ENCODE data around the gene FLYWCH1. TPM values are rescaled to one million over a fixed set of nuclear protein-coding genes. Genes with fewer than 3 reads are reported as not detected.

Gene FLYWCH1
- total RNA-seq, 1 donor from 2014 or later = 74.3 TPM

DNA sequence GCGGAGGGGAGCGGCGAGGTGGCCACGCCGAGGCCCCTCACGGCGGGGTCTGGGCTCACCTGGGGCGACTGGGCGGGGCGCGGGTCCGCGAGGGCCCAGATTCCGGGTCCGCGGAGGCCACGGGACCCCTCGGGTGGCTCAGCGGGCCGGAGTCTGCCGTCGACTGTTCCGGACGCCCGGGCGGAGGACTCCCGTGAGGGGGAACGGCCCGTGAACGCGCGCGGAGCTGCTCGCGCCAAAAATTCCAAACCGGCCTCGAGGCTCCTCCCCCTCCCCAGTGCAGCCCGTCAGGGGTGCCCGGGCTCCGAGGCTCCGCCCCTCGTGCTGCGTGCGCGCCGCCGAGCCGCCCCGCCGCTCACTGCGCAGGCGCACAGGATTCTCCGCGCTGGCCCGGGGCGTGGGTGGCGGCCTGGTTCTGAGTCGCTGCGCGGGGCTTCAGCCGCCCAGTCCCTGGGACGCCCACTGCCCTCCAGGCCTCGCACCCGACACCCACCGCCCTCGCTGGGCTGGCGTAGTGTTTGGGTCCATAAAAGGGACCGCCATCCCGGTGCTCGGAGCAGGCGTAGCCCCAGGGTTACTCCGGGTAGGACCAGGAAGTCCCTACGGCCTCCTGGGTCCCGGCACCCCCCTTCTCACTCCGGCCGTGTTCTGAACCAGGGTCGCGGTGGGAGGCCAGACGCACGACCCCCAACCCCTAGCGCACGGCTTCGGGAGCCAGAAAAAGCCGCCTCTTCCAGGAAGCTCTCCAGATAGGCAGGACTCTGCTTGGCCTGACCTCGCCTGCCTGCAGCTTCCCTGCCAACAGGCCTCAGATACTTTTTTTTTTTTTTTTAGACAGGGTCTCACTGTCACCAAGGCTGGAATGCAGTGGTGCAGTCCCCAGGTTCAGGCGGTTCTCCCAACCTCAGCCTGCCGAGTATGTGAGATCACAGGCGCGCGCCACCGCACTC is 68.8 kb downstream of the FLYWCH1 start, which contains the start of gene PKMYT1:
TSS of gene PKMYT1 (minus strand) at position 220 of the 950 bp plus-strand sequence. CDS start 789 bp downstream, outside the sequence.
- intact Hi-C loops (cut with micrococcal nuclease) = loop anchor here (1.0 kb wide), 3 partner anchors 11 to 69 kb away; partner anchors contain the start of genes FLYWCH1, PAQR4 and THOC6

- intact Hi-C loops (cut with micrococcal nuclease) = no loop called here
Measured at GRCh38 chr16:2981177-2981898, 69.6 kb downstream of the FLYWCH1 start.

GRCh38 chr16:2981899-2982250 is 70.1 kb downstream of the FLYWCH1 start:
- intact Hi-C loops (cut with micrococcal nuclease) = no loop called here

- intact Hi-C loops (cut with micrococcal nuclease) = no loop called here
Measured at GRCh38 chr16:2982402-2982801, 70.7 kb downstream of the FLYWCH1 start.

GRCh38 chr16:2983706-2984136 is 72.0 kb downstream of the FLYWCH1 start:
- intact Hi-C loops (cut with micrococcal nuclease) = loop anchor here (2.0 kb wide), 1 partner anchor 19 kb away; no protein-coding TSS in a partner anchor

GRCh38 chr16:2985462-2985861 is 73.7 kb downstream of the FLYWCH1 start:
- intact Hi-C loops (cut with micrococcal nuclease) = loop anchor here (2.0 kb wide), 1 partner anchor 17 kb away; no protein-coding TSS in a partner anchor

- intact Hi-C loops (cut with micrococcal nuclease) = loop anchor here (2.0 kb wide), 1 partner anchor 17 kb away; no protein-coding TSS in a partner anchor
Measured at GRCh38 chr16:2985893-2986355, 74.2 kb downstream of the FLYWCH1 start.

GRCh38 chr16:2986623-2987188 is 75.0 kb downstream of the FLYWCH1 start:
- intact Hi-C loops (cut with micrococcal nuclease) = no loop called here

DNA sequence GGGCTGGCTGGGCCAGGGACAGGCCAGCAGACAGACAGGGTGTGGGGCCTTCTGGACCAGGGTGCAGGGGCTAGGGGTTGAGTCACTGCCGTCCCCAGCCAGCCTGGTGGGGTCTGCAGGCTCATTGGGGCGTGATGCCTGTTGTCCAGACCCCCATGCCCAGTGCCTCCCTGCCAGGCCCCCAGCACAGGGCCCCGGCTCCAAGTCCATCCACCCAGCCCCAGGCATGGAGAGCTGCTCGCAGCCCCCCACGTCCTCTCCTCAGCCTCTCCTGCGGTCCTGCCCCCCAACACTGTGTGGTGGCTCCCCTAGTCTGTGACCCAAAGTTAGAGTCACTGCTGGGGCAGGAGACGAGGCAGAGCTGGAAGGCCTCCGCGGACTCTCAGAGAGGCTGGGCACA is 75.6 kb downstream of the FLYWCH1 start:
- intact Hi-C loops (cut with micrococcal nuclease) = no loop called here

- intact Hi-C loops (cut with micrococcal nuclease) = no loop called here
Measured at GRCh38 chr16:2987833-2988232, 76.1 kb downstream of the FLYWCH1 start.

DNA sequence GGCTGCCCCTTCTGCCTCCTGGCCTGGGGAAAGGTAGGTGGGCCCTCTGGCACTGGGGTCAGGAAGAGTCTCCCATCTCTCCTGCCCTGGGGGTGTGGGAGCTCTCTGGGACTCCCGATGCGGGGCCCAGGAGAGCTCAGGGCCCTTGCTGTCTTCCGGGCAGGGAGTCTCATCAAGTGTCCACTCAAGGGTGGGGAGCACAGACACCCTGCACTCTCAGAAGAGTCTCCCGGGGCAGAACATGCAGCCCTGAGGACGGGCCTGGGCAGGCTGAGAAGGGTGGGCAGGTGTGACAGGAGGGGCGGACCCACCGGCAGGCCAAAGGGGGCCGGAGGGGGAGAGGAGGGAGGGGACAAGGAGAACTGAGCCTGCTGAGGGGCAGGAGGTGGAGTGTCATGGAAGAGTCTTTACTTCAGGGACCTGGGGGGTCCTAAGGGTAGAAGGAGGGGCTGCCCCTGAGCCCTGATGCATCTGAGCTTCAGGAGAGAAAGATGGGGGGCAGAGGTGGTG is 76.9 kb downstream of the FLYWCH1 start:
- intact Hi-C loops (cut with micrococcal nuclease) = no loop called here

GRCh38 chr16:2990891-2991290 is 79.2 kb downstream of the FLYWCH1 start:
- intact Hi-C loops (cut with micrococcal nuclease) = no loop called here

- intact Hi-C loops (cut with micrococcal nuclease) = no loop called here
Measured at GRCh38 chr16:2991566-2992261, 80.0 kb downstream of the FLYWCH1 start.

DNA sequence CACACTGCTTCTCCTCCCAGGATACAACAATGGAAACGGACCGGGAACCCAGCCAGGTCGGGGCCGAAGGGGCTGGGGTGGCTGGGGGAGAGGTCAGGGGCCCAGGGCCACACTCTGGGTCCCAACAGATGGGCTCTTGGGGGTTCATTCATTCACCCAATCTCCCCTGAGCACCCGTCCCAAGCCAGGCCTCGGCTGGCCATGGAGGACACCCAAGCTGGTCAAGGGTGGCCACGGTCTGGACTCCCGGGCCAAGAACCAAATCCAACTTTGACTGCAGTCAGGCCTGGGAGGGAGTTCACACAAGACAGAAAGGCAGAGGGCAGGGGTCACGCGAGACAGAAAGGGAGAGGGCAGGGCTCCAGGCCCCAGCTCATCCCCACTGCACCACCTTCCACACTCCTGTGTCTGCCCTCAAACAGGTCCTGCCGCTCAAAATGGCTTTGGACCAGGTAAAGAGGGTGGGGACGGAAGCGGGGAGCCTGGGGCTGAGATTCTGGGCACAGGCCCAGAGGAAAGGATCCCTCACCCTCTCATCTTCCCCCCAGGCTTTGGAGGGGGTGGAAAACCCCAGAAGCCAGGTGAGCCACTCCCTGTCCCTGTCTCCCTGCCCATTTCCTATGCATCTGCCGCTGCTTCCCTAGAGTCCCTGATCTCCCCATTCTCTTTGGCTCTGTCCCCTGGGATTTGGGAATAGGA is 80.8 kb downstream of the FLYWCH1 start:
- intact Hi-C loops (cut with micrococcal nuclease) = no loop called here

DNA sequence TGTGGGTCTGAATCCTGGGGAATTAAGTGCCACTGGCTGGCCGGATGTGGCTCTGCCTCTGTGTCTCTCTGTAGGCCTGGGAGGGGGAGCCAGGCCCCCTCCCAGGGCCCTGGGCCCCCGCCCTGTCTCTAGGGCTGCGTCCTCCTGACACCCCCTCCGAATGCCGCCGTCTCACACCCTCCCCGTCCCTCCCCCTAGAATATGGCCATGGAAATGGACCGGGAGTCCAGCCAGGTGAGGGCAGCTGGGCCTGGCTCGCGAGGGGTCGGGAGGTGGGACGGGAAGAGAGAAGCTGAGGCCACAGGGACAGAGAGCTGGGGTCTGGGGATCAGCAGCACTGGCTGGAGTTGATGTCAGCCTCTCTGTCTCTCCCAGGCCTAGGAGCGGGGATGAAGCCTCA is 84.6 kb downstream of the FLYWCH1 start:
- intact Hi-C loops (cut with micrococcal nuclease) = no loop called here

GRCh38 chr16:2999929-3000328 is 88.2 kb downstream of the FLYWCH1 start:
- intact Hi-C loops (cut with micrococcal nuclease) = no loop called here

DNA sequence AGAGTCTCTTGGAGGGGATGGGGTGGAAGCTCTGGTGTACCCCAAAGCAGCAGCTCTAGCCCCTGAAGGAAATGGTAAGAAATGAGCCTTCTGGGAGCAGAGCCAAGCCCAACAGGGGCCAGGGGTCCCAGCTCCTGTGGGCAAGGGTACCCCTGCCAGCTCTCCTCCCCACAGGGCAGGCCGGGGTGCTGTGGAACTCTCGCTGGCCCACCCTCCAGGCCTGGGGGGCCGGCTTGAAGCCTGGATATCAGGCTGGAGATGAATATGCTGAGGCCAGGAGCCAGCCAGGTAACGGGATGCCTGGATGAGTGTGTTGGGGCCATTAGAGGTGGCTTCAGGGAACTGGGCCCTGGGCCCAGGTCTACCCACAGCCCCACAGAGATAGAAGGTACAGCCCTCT is 88.8 kb downstream of the FLYWCH1 start:
- intact Hi-C loops (cut with micrococcal nuclease) = no loop called here

All from T-helper 1 cell treated with Interleukin-12 subunit alpha and Interleukin-12 subunit beta and Interleukin-4 antibody, amounts not matched to agents 30 ng/mL and 1 ng/mL, for 36 hours (primary cell).